ENCODE results near the gene KRTAP5-1.

KRTAP5-1 gene

DNA sequence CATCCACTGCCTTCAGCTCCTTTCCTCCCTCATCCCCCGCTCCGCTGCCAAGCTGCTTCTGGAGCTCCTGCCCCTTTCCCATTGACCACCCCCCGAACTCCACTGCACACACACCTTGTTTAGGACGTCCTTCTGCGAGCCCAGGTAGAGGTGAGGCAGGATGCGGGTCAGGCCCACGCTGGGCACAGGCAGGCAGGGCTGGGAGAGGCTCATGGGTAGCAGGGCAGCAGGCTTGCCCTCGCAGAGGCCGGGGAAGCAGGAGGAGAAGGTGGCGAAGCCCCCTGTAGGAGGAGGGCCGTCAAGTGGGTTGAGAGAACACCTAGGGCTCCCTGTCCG, 26.3 kb downstream of the KRTAP5-1 start:
- no peak for DNase-seq

DNA sequence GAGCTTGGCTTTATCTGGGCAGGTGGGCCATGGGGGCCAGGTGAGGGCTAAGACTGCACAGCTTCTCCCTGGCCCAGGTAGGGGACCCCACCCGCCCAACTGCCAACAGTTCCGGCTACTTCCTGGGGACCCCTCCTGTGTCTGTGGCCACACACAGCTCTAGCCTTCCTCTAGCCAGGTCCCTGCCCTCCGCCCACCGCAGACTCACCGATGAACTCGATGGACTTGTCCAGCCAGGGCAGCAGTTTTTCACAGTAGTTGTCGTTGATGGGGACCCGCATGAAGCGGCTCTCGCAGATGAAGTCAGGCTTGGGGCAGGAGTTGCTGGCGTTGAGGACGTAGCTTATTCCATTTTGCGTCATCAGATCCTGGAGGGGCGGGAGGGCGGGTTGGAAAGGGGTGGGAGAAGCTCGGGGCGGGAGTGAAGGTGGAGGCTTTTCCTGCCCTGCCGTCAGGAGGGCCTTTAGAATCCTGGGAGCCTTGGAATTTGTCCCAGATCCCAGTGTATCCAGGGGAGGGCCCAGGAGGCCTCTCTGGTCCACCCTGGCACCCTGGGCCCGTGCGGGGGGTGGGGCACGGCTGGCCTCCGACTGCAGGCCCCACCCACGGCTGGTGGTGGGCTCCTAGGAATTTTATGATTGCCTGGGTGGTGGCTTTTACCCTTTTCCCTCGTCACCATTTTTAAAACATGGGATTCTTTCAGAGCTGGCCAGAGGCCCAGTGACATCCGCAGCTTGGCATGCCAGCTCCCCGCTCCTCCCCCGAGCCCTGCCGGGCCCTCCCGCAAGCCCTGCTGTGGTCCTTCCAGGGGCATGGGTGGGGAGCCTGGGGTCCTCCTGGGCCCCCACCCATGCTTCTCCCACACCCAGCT, 26.9 kb downstream of the KRTAP5-1 start:
- no peak for DNase-seq

GRCh38 chr11:1557051-1557884, 27.8 kb downstream of the KRTAP5-1 start:
- no peak for DNase-seq

- DNase-seq = peak in 1 of 5 donors; percentile 13
Measured at GRCh38 chr11:1556278-1556902, 28.7 kb downstream of the KRTAP5-1 start.

DNA sequence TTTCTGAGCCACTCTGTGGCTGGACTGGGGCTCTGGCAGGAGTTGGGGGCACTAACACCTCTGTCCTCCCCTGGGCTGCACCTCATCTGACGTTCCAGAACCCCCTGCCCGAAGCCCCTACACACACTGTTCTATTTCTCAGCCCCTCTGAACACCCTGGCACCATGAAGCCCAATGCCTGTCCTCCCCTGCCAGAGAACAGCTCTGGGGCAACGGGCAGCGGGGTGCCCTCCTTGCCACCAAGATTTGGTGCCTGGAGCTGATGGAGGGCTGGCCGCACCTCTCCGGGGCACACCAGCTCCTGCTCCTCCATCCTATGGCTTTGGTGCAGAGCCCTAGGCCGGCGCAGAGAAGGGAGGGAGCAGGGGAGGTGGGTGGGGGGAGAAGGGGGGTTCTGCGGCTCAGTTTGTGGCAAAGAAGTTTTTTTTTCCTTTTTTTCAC, 29.4 kb downstream of the KRTAP5-1 start:
- no peak for DNase-seq

GRCh38 chr11:1554981-1555712, 29.9 kb downstream of the KRTAP5-1 start:
- DNase-seq = peak in 1 of 5 donors; percentile 13

GRCh38 chr11:1553808-1554594, 31.1 kb downstream of the KRTAP5-1 start:
- no peak for DNase-seq

GRCh38 chr11:1549338-1550330, 35.4 kb downstream of the KRTAP5-1 start:
- DNase-seq = no peak

GRCh38 chr11:1548221-1549070, 36.6 kb downstream of the KRTAP5-1 start:
- no peak for DNase-seq

DNA sequence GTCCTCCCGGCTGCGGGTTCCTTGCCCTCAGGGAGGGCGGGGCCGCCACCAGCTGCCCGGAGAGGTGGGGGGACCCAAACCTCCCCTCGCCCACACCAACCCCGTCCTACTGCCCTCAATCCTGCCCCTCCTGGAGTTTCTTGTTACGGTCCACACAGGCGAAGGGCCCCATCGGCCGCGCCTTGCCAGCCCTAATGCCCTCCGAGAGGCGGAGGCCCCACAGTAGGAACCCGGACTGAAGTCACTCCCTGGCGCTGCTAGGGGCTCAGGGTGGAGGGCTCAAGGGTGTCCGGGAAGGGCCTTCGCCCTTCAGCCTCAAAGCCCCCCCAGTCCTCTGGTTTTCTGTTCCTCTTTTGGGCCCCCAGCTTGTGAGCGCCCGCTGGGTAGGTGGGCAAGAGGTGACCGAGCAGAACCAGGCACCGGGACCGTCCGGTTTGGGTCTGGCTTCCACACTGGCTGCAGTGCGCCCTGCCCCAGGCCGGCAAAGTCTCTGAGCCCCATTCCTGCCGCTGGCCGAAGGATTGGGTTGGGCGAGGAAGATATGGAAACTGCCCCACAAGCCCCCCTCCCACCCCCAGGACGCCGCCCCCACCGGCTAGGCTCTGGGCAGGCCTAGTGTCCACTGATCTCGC, 37.5 kb downstream of the KRTAP5-1 start:
- DNase-seq = no peak

GRCh38 chr11:1546536-1547466, 38.3 kb downstream of the KRTAP5-1 start:
- DNase-seq = peak in 2 of 5 donors; percentile 29 to 54

DNA sequence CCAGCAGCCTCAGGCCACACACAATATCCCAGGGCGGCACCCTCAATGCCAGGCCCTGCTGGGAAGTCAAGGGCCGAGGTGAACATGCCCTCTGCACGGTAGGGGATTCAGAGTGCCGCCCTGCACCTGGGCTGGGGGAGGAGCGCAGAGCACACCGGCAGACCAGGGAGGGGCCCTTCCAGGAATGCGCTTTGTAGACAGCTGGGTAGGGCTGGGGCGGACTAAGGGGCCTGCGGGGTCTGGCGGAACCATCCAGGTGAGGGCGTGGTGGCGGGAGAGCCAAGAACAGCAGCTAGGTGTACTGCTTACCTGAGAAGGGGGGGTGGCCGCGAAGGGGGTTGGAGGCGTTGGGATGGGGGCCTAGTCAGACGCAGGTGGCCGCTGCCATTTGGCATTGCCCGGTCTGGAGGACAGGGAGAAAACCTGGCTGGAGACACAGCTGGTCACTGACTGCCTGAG, 39.0 kb downstream of the KRTAP5-1 start:
- DNase-seq = no peak

- DNase-seq = no peak
Measured at GRCh38 chr11:1545432-1545831, 39.7 kb downstream of the KRTAP5-1 start.

- no peak for DNase-seq
Measured at GRCh38 chr11:1544536-1544935, 40.5 kb downstream of the KRTAP5-1 start.

- DNase-seq = no peak
Measured at GRCh38 chr11:1543606-1544263, 41.3 kb downstream of the KRTAP5-1 start.

DNA sequence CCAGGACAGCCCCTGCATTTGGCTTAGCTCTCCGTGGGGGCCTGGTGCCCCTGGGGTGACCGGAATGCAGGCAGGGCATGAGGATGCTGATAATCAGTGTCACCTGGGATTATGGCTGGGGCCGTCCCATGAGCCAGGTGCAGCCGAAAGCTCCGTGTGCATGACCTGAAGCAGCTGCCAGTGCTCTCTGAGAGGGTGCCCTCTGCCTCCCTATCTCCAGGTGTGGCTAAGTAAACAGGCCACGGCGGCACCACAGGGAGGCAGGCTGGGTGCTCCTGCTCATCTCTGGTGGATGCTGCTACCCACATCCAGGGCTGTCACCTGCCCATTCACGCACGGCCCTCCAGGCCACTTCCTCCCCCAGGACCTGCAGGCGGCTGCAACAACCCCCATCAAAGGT, 42.8 kb downstream of the KRTAP5-1 start:
- DNase-seq = no peak

Data from T-helper 1 cell (primary cell).